ENCODE data around the gene PROS1.
"Not testable (repeated sequence)": the region's sequence is repeated elsewhere in the genome, so short reads cannot be mapped to it uniquely, and the experiment has no call there.

PROS1 gene

DNA sequence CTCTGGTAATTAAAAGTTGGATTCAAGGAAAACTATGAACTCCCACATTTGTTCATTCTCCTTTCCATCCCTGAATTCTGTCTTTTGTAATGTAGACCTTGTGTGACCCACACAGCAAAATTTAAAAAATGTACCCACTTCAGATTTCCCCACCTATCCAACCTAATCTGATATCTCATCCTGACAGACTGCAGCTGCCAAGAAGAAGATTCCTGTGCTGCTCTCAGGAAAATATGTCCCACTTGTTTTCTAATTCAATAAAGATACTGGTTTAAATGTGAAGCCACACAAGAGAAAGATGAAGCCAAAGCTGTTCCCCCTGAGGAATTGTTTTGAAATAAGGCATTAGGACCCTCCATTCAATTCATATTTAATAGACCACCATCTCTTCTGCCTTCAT is 100.3 kb downstream of the PROS1 start:
- DNase-seq (ENCODE audit: low read depth): not testable (repeated sequence)

DNA sequence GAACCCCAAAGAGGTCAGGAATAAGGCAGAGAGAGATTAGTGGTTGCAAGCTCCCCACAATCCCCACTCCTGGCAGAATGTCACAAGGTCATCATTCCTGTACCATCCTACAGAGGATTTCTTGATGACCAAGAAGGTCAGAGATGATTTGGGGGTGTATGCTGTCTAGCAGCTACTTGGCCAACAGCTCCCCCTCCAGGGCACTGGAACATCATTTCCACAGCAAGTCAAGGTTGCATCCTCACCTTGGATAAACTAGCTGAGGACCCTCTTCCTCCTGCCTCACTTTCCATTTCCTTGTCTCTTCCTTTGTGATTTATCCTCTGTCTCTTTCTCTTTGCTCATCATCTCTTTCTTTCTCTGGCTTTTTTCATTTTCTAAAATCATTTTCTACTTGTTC is 106.3 kb downstream of the PROS1 start:
- DNase-seq (ENCODE audit: low read depth): no peak

DNA sequence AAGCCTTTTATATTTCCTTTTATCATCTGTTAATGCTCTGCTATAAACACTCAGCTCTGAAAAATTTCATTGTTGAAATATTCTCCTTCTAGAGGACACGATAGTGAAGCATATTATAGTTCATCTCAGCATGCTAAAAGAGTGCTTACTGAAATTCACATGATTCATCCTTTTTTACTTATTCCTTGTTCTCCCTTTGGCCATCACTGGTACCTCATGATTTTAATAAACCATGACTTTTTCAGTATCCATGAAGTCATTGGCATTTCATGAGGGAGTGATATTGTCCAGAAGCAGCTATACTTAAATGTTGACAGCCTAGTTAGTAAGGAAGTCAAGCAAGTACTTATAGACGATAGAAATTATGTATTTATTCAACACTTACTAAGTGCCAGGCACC is 112.7 kb downstream of the PROS1 start:
- DNase-seq (ENCODE audit: low read depth): no peak

DNA sequence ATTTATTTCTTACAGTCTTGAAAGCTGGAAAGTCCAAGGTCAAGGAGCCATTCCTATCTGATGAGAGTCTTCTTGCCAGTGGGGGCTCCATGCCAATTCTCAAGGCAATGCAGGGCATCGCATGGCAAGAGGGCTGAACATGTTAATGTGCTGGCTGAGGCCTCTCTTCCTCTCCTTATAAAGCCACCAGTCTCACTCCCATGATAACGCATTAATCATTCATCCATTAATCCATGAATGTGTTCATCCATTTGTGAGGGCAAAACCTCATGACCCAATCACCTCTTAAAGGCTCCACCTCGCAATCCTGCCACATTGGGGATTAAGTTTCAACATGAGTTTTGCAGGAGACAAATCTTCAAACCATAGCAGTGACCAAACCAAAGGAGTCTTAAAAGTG is 118.3 kb downstream of the PROS1 start:
- no peak for DNase-seq (ENCODE audit: low read depth)

DNA sequence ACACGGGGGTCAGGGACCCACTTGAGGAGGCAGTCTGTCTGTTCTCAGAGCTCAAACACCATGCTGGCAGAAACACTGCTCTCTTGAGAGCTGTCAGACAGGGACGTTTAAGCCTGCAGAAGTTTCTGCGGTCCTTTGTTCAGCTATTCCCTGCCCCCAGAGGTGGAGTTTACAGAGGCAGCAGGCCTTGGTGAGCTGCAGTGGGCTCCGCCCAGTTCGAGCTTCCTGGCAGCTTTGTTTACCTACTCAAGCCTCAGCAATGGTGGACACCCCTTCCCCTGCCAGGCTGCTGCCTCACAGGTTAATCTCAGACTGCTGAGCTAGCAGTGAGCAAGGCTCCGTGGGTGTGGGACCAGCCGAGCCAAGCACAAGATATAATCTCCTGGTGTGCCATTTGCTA is 121.5 kb downstream of the PROS1 start:
- not testable (repeated sequence) for DNase-seq (ENCODE audit: low read depth)

DNA sequence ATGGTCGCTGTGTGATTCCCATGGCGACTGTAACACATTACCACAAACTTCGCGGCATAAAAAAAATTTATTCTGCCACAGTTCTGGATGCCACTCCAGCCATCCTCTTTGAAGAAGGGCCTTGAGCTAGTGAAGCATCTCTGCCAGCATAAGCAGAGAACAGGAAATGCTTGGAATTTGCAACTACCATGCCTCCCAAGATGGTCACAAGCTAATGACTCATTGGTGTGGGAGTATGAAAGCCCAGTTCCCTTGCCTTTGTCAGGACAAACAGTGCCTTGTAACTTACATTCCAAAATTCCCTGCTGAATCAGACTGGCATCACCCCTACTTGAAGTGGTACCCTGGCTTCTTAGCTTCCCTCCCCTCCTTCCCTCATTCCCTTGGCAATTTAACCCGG is 129.7 kb downstream of the PROS1 start:
- DNase-seq (ENCODE audit: low read depth): no peak

DNA sequence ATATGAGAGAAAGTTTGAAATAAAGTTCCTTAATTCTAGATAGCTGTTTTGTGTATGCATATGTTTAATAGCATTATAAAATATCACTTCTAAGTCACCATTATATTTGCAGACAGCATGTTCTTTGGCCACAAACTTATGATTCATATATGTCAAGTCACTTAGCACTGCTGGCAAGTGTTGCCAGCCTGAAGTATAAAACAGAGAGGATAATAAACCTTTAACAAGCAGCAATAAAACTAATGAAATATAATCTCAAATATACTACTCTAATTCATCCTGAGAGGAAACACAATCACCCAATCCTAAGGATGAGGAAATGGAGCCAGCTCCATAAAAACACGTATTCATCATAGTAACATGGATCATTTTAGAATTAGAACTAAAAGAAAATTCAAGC is 134.5 kb downstream of the PROS1 start:
- DNase-seq (ENCODE audit: low read depth): not testable (repeated sequence)
